Ascending aorta (tissue), 2 donors: ENCODE measurements around the gene OR2Y1. TPM values are rescaled to one million over a fixed set of nuclear protein-coding genes. Genes with fewer than 3 reads are reported as not detected.
"Not testable (repeated sequence)": the region's sequence is repeated elsewhere in the genome, so short reads cannot be mapped to it uniquely, and the experiment has no call there.

Source experiments
- DNase-seq, 2 donors: peaks; one replicate each; pipeline ENCODE4 v3.0.0-alpha.2; 2019; ENCODE audit warnings: low spot score in 2 of 2
- H3K27ac ChIP-seq, 2 donors: fragments of 200-600 bp; sonication (generic); one replicate each; pipeline ENCODE4 v1.5.1; 2016 to 2017; ENCODE audit warnings: mild to moderate bottlenecking in 1 of 2
- H3K27me3 ChIP-seq: fragments of 200-600 bp; sonication (generic); one replicate; pipeline ENCODE4 v1.5.1; 2017
- H3K36me3 ChIP-seq, 2 donors: fragments of 200-600 bp; sonication (generic); one replicate each; pipeline ENCODE4 v1.5.1; 2016
- H3K4me1 ChIP-seq, 2 donors: fragments of 200-600 bp; sonication (generic); one replicate each; pipeline ENCODE4 v1.5.1; 2016 to 2017; ENCODE audit warnings: mild to moderate bottlenecking in 1 of 2
- H3K4me3 ChIP-seq, 2 donors: fragments of 200-600 bp; sonication (generic); one replicate each; pipeline ENCODE4 v1.5.1; 2016 to 2017; ENCODE audit warnings: mild to moderate bottlenecking in 1 of 2
- H3K9me3 ChIP-seq, 2 donors: fragments of 200-600 bp; sonication (generic); one replicate each; pipeline ENCODE4 v1.5.1; 2016
- intact Hi-C: fragments of 100-400 bp; cut with DNase I; formaldehyde crosslinking; loops from one replicate; pipeline ENCODE4 v1.15.1; 2023
- total RNA-seq: library from RNA; depleted of rRNA; stranded (reverse); fragments of >200 nt; gene quantifications from one replicate; pipeline ENCODE4 v1.1.0, GENCODE V29; 2016
- TF ChIP-seq, protein P1 (sequence below), 3 experiments: fragments of 200-600 bp in 2 of 3; fragments of 450-650 bp in 1 of 3; sonication (generic) in 2 of 3; IDR thresholded peaks; one replicate each; pipeline ENCODE4 v1.5.1; 2016 to 2019; ENCODE audit warnings: antibody characterized with exemption in 3 of 3, mild to moderate bottlenecking in 1 of 3, moderate library complexity in 1 of 3

OR2Y1 gene
- total RNA-seq, 1 donor from 2014 or later: not detected

DNA sequence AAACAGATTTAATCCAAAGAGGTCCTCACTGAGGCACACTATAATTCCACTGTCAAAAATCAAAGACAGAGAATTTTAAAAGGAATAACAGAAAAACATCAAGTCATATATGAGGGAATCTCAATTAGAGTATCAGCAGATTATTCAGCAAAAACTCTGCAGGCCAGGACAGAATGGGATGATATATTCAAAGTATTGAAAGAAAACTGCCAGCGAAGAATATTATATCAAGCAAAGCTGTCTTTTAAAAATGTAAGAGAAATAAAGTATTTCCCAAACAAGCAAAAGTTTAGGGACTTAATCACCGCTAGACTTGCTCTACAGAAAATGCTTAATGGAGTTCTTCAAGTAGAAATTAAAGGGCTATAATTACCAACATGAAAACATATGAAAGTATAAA lies 15.7 kb upstream of the OR2Y1 start:
- no peaks in the 10 kb centered on the region for H3K36me3 ChIP-seq
- intact Hi-C loops: no loop called here
- no peak overlapping the region for H3K4me3 ChIP-seq
- no peak for DNase-seq
- H3K27ac ChIP-seq: no peak overlapping the region
- TF ChIP-seq, protein P1, sequence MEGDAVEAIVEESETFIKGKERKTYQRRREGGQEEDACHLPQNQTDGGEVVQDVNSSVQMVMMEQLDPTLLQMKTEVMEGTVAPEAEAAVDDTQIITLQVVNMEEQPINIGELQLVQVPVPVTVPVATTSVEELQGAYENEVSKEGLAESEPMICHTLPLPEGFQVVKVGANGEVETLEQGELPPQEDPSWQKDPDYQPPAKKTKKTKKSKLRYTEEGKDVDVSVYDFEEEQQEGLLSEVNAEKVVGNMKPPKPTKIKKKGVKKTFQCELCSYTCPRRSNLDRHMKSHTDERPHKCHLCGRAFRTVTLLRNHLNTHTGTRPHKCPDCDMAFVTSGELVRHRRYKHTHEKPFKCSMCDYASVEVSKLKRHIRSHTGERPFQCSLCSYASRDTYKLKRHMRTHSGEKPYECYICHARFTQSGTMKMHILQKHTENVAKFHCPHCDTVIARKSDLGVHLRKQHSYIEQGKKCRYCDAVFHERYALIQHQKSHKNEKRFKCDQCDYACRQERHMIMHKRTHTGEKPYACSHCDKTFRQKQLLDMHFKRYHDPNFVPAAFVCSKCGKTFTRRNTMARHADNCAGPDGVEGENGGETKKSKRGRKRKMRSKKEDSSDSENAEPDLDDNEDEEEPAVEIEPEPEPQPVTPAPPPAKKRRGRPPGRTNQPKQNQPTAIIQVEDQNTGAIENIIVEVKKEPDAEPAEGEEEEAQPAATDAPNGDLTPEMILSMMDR (IDR thresholded peaks at IDR 0.05): no peak
- no peaks in the 10 kb centered on the region for H3K27me3 ChIP-seq
- peaks cover 0 to 16% of the 10 kb centered on the region in 2 donors for H3K9me3 ChIP-seq
- H3K4me1 ChIP-seq: no peaks in the 10 kb centered on the region

DNA sequence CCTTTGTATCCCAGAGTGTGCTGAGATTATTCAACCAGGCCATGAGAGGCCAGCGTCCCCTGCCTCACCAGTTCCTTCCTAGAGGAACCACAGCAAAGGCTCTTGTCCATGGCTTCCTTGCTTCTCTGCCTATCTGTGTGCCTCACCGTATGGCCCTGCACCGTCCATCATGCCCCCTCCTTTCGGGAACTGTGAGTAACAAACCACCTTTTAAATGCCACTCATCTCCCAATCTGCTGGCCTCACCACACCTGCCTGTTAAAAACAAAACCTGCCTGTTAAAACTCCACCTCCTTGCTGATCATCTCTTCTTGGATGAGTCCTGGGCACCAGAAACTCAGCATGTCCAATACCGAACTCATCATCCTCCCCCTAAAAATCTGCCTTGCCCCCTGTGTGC lies 4.4 kb upstream of the OR2Y1 start:
- no peaks in the 10 kb centered on the region for H3K36me3 ChIP-seq
- no peaks in the 10 kb centered on the region for H3K27me3 ChIP-seq
- no peaks in the 10 kb centered on the region for H3K9me3 ChIP-seq
- no peak for DNase-seq
- H3K27ac ChIP-seq: no peak overlapping the region
- intact Hi-C loops: no loop called here
- H3K4me1 ChIP-seq: no peaks in the 10 kb centered on the region
- H3K4me3 ChIP-seq: no peak overlapping the region
- TF ChIP-seq, protein P1 (IDR thresholded peaks at IDR 0.05): no peak

DNA sequence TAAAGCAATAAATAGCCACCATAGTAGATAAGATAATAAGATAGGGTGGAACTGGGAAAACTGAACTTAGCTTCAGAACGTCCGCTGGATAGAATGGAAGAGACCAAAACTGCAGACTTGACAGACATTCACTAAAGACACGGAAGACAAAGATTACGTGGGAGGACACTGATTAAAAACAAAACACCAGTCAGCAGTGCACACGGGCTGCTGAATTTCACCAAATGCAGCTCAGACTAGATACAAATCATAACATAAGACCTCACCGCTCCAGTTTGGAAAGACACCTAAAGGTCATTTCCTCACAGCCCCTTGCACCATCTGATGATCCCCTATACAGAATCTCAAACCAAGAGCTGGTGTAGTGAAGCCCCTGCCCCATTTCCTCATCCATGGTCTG lies 2.9 kb upstream of the OR2Y1 start:
- Histone ChIP-seq H3K9me3 (no peaks in the 10 kb centered on the region), H3K4me1 (no peaks in the 10 kb centered on the region), H3K27ac (no peak overlapping the region), H3K36me3 (no peaks in the 10 kb centered on the region), H3K27me3 (no peaks in the 10 kb centered on the region), H3K4me3 (no peak overlapping the region)
- TF ChIP-seq, protein P1 (IDR thresholded peaks at IDR 0.05): no peak
- no peak for DNase-seq
- intact Hi-C loops: no loop called here

DNA sequence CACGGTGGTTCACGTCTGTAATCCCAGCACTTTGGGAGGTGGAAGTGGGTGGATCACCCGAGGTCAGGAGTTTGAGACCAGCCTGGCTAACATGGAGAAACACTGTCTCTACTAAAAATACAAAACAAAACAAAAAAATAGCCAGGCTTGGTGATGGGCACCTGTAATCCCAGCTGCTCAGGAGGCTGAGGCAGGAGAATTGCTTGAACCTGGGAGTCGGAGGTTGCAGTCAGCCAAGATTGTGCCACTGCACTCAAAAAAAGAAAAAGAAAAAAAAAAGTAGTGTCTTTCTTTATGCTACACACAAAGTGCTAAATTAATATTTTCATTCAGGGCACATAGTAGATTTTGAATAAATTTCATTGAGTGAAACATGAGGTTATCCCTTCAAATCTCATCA lies 1.1 kb upstream of the OR2Y1 start:
- intact Hi-C loops: not testable (repeated sequence)

DNA sequence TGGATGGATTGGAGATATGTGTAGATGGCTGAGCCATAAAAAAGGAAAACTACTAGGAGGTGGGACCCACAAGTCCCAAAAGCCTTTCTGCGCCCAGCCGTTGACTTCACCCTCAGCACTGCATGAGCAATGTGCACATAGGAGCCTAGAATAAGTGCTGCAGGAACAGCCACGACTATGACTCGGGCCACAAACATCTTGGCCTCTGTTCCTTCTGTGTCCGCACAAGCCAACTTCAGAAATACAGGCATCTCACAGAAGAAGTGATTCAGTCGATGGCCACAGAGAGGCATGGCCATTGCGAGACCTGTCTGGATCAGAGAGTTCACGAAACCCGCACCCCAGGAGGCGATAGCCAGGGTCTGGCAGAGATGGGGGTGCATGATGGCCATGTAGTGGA lies 587 bp downstream of the OR2Y1 start:
- DNase-seq: no peak
- no peak overlapping the region for H3K27ac ChIP-seq
- H3K27me3 ChIP-seq: no peaks in the 10 kb centered on the region
- intact Hi-C loops: no loop called here
- no peak overlapping the region for H3K4me3 ChIP-seq
- no peaks in the 10 kb centered on the region for H3K4me1 ChIP-seq
- H3K9me3 ChIP-seq: no peaks in the 10 kb centered on the region
- TF ChIP-seq, protein P1 (IDR thresholded peaks at IDR 0.05): no peak
- no peaks in the 10 kb centered on the region for H3K36me3 ChIP-seq

More for the DNA sequence above, 1.1 kb upstream of the OR2Y1 start:
- H3K4me3 ChIP-seq, H3K4me1 ChIP-seq, H3K27me3 ChIP-seq, H3K36me3 ChIP-seq, H3K27ac ChIP-seq, DNase-seq, H3K9me3 ChIP-seq: not testable (repeated sequence)

DNA sequence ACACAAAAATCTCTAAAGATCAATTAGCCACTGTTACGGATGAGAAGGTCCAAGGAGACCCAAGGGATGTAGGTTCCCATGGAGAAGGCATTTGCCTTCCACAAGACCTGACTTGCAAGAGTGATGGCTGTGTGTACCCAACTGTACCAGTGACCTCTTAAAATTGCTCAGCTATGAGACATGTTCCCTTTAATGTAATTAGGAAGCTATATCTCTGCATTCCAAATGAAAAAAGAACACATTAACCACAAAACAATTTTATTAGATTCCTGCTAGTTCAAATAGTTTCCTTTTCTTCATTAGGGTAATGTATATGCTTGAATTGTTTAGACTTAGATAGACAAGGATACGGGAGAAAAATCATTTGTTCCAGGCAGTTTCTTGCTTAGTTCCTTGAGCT lies 3.3 kb downstream of the OR2Y1 start:
- H3K4me1 ChIP-seq: no peaks in the 10 kb centered on the region
- intact Hi-C loops: no loop called here
- no peaks in the 10 kb centered on the region for H3K36me3 ChIP-seq
- no peak for DNase-seq
- no peak overlapping the region for H3K27ac ChIP-seq
- TF ChIP-seq, protein P1 (IDR thresholded peaks at IDR 0.05): no peak
- no peaks in the 10 kb centered on the region for H3K27me3 ChIP-seq
- H3K9me3 ChIP-seq: no peaks in the 10 kb centered on the region
- no peak overlapping the region for H3K4me3 ChIP-seq
